Thyroid gland (tissue), 4 donors: ENCODE measurements around the gene ENOPH1.
"Not testable (repeated sequence)": the region's sequence is repeated elsewhere in the genome, so short reads cannot be mapped to it uniquely, and the experiment has no call there.

Source experiments
- CTCF ChIP-seq, 6 experiments: fragments of 200-600 bp in 3 of 6; fragments of 450-650 bp in 3 of 6; sonication (generic) in 3 of 6; IDR thresholded peaks; one replicate each; pipeline ENCODE4 v1.5.1; 2016 to 2019; ENCODE audit warnings: antibody characterized with exemption in 6 of 6, mild to moderate bottlenecking in 2 of 6, inconsistent platforms in 1 of 6, moderate library complexity in 1 of 6
- POLR2A ChIP-seq, 2 donors: fragments of 450-650 bp; IDR thresholded peaks; one replicate each; pipeline ENCODE4 v1.6.1; 2017; ENCODE audit warnings: antibody characterized with exemption in 2 of 2, mild to moderate bottlenecking in 2 of 2, moderate library complexity in 1 of 2

- TF ChIP-seq POLR2A, CTCF (IDR thresholded peaks at IDR 0.05): not testable (repeated sequence)
Observed at GRCh38 chr4:82477469-82477868, 47.1 kb downstream of the ENOPH1 start.
